ENCODE measurements around the gene ILF3.

- TF ChIP-seq CTCF (IDR thresholded peaks at IDR 0.05; ENCODE audit: extremely low read depth in 1 of 2, insufficient read depth in 1 of 2, low read depth in 1 of 2, low read length in 2 of 2) (no peak), MAX (IDR thresholded peaks at IDR 0.05; ENCODE audit: insufficient read depth, insufficient read length) (no peak), POLR2A (IDR thresholded peaks at IDR 0.05; ENCODE audit: low read depth, low read length) (no peak), POLR2AphosphoS5 (IDR thresholded peaks at IDR 0.05; ENCODE audit: insufficient read depth, low read depth, low read length) (no peak)
Measured at GRCh38 chr19:10735741-10736140, 81.6 kb downstream of the ILF3 start.
